ENCODE measurements around the gene OR4X1. TPM values are rescaled to one million over a fixed set of nuclear protein-coding genes. Genes with fewer than 3 reads are reported as not detected.

OR4X1 gene
- total and polyA plus RNA-seq, 3 donors (not counting 1 experiment from before 2014, with no cell fraction given) = not detected

Other genes starting within 250 kb of the OR4X1 start
- gene OR4B1, start 47.1 kb upstream of the OR4X1 start, total RNA-seq = not detected
- not detected for gene OR4B1, start 47.1 kb upstream of the OR4X1 start, polyA plus RNA-seq
- not detected for gene OR4X2, start 18.8 kb upstream of the OR4X1 start, total RNA-seq
- gene OR4X2, start 18.8 kb upstream of the OR4X1 start, polyA plus RNA-seq = not detected
- gene OR4S1, start 42.4 kb downstream of the OR4X1 start, total RNA-seq = not detected
- not detected for gene OR4S1, start 42.4 kb downstream of the OR4X1 start, polyA plus RNA-seq
- gene OR4C3, start 61.1 kb downstream of the OR4X1 start, total RNA-seq = not detected
- not detected for gene OR4C3, start 61.1 kb downstream of the OR4X1 start, polyA plus RNA-seq
- gene OR4C5, start 102.6 kb downstream of the OR4X1 start, total RNA-seq = not detected
- gene OR4C5, start 102.6 kb downstream of the OR4X1 start, polyA plus RNA-seq = not detected
- not detected for gene OR4A47, start 224.9 kb downstream of the OR4X1 start, total RNA-seq
- not detected for gene OR4A47, start 224.9 kb downstream of the OR4X1 start, polyA plus RNA-seq

Measured in mammary epithelial cell (primary cell).